SK-N-SH (cell line): Measurements from ENCODE around the gene CHST13. TPM values are rescaled to one million over a fixed set of nuclear protein-coding genes. Genes with fewer than 3 reads are reported as not detected.

Source experiments
- CTCF ChIA-PET: fragments of 300-600, 350-600 bp; formaldehyde crosslinking; extraction: SDS; loops from one replicate; lab custom pipeline; 2021; lab: Yijun Ruan, JAX
- POLR2A ChIA-PET: fragments of 350-600 bp; sonication (Branson Sonifier 250); formaldehyde crosslinking; extraction: SDS; loops from one replicate; lab custom pipeline; 2020; ENCODE audit warnings: antibody characterized with exemption, inconsistent platforms; lab: Yijun Ruan, JAX
- DNase-seq: peaks from one replicate; pipeline ENCODE4 v3.0.0; 2012
- H2AFZ ChIP-seq: fragments of 200-600 bp; sonication (generic); 2 replicates; pipeline ENCODE4 v1.8.1; 2016; ENCODE audit warnings: antibody characterized with exemption, mild to moderate bottlenecking, low read depth
- H3F3A ChIP-seq: fragments of 200-600 bp; sonication (generic); replicated peaks from 2 replicates; pipeline ENCODE3; 2016; ENCODE audit warnings: antibody characterized with exemption, mild to moderate bottlenecking; ENCODE audit not compliant: insufficient read depth
- H3K27ac ChIP-seq, 2 experiments: fragments of 200-500 bp in 1 of 2; fragments of 200-600 bp in 1 of 2; sonication (Bioruptor generic) in 1 of 2; sonication (generic), shearing (Covaris generic) in 1 of 2; 2 replicates each; pipeline versions ENCODE4 v1.5.1 to v1.6.1; 2014 to 2016; ENCODE audit warnings: low read depth in 2 of 2, inconsistent platforms in 1 of 2, low read length in 1 of 2, mild to moderate bottlenecking in 1 of 2, mixed read lengths in 1 of 2
- H3K27me3 ChIP-seq: fragments of 200-600 bp; sonication (generic), shearing (Covaris generic); 2 replicates; pipeline ENCODE4 v1.6.1; 2016; ENCODE audit warnings: mixed run types; ENCODE audit not compliant: insufficient read depth
- H3K36me3 ChIP-seq, 2 experiments: fragments of 200-500 bp in 1 of 2; fragments of 200-600 bp in 1 of 2; sonication (Bioruptor generic) in 1 of 2; sonication (generic) in 1 of 2; replicated peaks in 1 of 2; 2 replicates each; pipeline versions ENCODE3 to v1.5.1; 2014 to 2016; ENCODE audit warnings: low read length in 1 of 2, mild to moderate bottlenecking in 1 of 2; ENCODE audit not compliant: insufficient read depth in 2 of 2, control insufficient read depth in 1 of 2
- H3K4me1 ChIP-seq, 2 experiments: fragments of 200-500 bp in 1 of 2; fragments of 200-600 bp in 1 of 2; sonication (Bioruptor generic) in 1 of 2; sonication (generic), shearing (Covaris generic) in 1 of 2; 2 replicates each; pipeline versions ENCODE4 v1.5.1 to v1.6.1; 2014 to 2016; ENCODE audit warnings: low read depth in 1 of 2, low read length in 1 of 2, mixed run types in 1 of 2; ENCODE audit not compliant: insufficient read depth in 2 of 2, control insufficient read depth in 1 of 2
- H3K4me2 ChIP-seq: fragments of 200-600 bp; sonication (generic), shearing (Covaris generic); 2 replicates; pipeline ENCODE4 v1.6.1; 2017; ENCODE audit warnings: mixed run types
- H3K4me3 ChIP-seq, 2 experiments: fragments of 200-500 bp in 1 of 2; fragments of 200-600 bp in 1 of 2; sonication (Bioruptor generic) in 1 of 2; sonication (generic), shearing (Covaris generic) in 1 of 2; 2 replicates each; pipeline versions ENCODE4 v1.5.1 to v1.8.1; 2014 to 2016; ENCODE audit warnings: low read depth in 2 of 2, inconsistent platforms in 1 of 2, low read length in 1 of 2, mild to moderate bottlenecking in 1 of 2, mixed read lengths in 1 of 2, moderate library complexity in 1 of 2
- H3K79me2 ChIP-seq: fragments of 200-600 bp; sonication (generic); 2 replicates; pipeline ENCODE4 v1.8.1; 2017; ENCODE audit warnings: mild to moderate bottlenecking; ENCODE audit not compliant: insufficient read depth
- H3K9ac ChIP-seq: fragments of 200-600 bp; sonication (generic); 2 replicates; pipeline ENCODE4 v1.6.1; 2017; ENCODE audit warnings: mixed run types
- H3K9me2 ChIP-seq: fragments of 200-600 bp; sonication (generic); 2 replicates; pipeline ENCODE4 v1.6.1; 2017; ENCODE audit warnings: mixed run types
- H3K9me3 ChIP-seq: fragments of 200-600 bp; sonication (generic); 2 replicates; pipeline ENCODE4 v1.6.1; 2017; ENCODE audit warnings: mixed run types, mild to moderate bottlenecking, moderate library complexity
- H4K20me1 ChIP-seq: fragments of 200-600 bp; sonication (generic); 2 replicates; pipeline ENCODE4 v1.6.1; 2017; ENCODE audit warnings: mild to moderate bottlenecking, mixed run types; ENCODE audit not compliant: insufficient read depth
- CHD2 ChIP-seq: fragments of 150-350 bp; IDR thresholded peaks from 2 replicates; pipeline ENCODE4 v1.6.1; 2018; ENCODE audit warnings: low read length; ENCODE audit not compliant: partially characterized antibody
- CTCF ChIP-seq: fragments of 200-600 bp; sonication (generic); IDR thresholded peaks from 2 replicates; pipeline ENCODE4 v1.6.1; 2017; ENCODE audit warnings: antibody characterized with exemption, mild to moderate bottlenecking, moderate library complexity
- ELF1 ChIP-seq: IDR thresholded peaks from 2 replicates; pipeline ENCODE4 v1.4.0; 2012
- FOSL2 ChIP-seq: IDR thresholded peaks from 2 replicates; pipeline ENCODE4 v1.4.0; 2012; ENCODE audit warnings: low read depth, mild to moderate bottlenecking, moderate library complexity, borderline replicate concordance
- FOXJ3 ChIP-seq: sonication (generic); formaldehyde crosslinking; IDR thresholded peaks from 2 replicates; pipeline ENCODE4 v1.5.1; 2020; ENCODE audit warnings: mild to moderate bottlenecking, missing genetic modification reagents
- GABPA ChIP-seq: IDR thresholded peaks from 2 replicates; pipeline ENCODE4 v1.4.0; 2012; ENCODE audit warnings: low read depth, mild to moderate bottlenecking
- IRF3 ChIP-seq: fragments of 150-350 bp; IDR thresholded peaks from 2 replicates; pipeline ENCODE4 v1.6.1; 2016; ENCODE audit warnings: mild to moderate bottlenecking, low read depth, low read length
- MAX ChIP-seq: IDR thresholded peaks from 2 replicates; pipeline ENCODE4 v1.4.0; 2012; ENCODE audit warnings: low read depth
- NFIC ChIP-seq: IDR thresholded peaks from 2 replicates; pipeline ENCODE4 v1.4.0; 2012; ENCODE audit warnings: borderline replicate concordance
- RCOR1 ChIP-seq: fragments of 150-350 bp; IDR thresholded peaks from 2 replicates; pipeline ENCODE4 v1.6.1; 2017; ENCODE audit warnings: antibody characterized with exemption, low read length
- TAF1 ChIP-seq: IDR thresholded peaks from 2 replicates; pipeline ENCODE4 v1.6.1; 2012; ENCODE audit warnings: low read depth, mild to moderate bottlenecking, low read length, moderate library complexity, borderline replicate concordance
- TCF12 ChIP-seq: IDR thresholded peaks from 2 replicates; pipeline ENCODE4 v1.4.0; 2012
- TEAD4 ChIP-seq: IDR thresholded peaks from 2 replicates; pipeline ENCODE4 v1.4.0; 2012; ENCODE audit warnings: mild to moderate bottlenecking, borderline replicate concordance; ENCODE audit not compliant: insufficient read depth
- USF1 ChIP-seq: IDR thresholded peaks from 2 replicates; pipeline ENCODE4 v1.4.0; 2012; ENCODE audit warnings: low read depth, borderline replicate concordance
- WGBS: methylation state at CpG from one replicate; pipeline ENCODE4 v1.1.6; 2017; ENCODE audit warnings: low lambda C conversion rate; 5-methylcytosine and 5-hydroxymethylcytosine counted together
- polyA plus RNA-seq, 3 experiments: library from polyadenylated mRNA; depleted of rRNA; stranded (reverse); fragments of >200 nt; gene quantifications; 2 replicates each; pipeline ENCODE4 v1.2.3, GENCODE V29; 2012

The CHST13 gene
- polyA plus RNA-seq, 1 of the 3 experiments (the other 2 are of a cell fraction): 0.41 TPM

- no peak for TF ChIP-seq TAF1
- no peak for TF ChIP-seq IRF3
- TF ChIP-seq RCOR1: no peak
- TF ChIP-seq USF1: no peak
- TF ChIP-seq TCF12: no peak
These were observed 23.8 kb downstream of the CHST13 start (continued) for GRCh38 chr3:126547721-126548120.

- Histone ChIP-seq H3K9me2 (no peaks in the 10 kb centered on the region), H3K79me2 (no peaks in the 10 kb centered on the region), H3F3A (no peaks in the 10 kb centered on the region), H3K36me3 (no peaks in the 10 kb centered on the region), H3K4me2 (no peak overlapping the region), H2AFZ (no peak overlapping the region), H3K4me3 (no peak overlapping the region), H3K27ac (no peak overlapping the region), H3K4me1 (peaks cover 0 to 4% of the 10 kb centered on the region in 2 experiments; a peak in 1 of 4 replicates), H4K20me1 (no peaks in the 10 kb centered on the region), H3K9ac (no peak overlapping the region), H3K9me3 (no peaks in the 10 kb centered on the region), H3K27me3 (peaks cover 9% of the 10 kb centered on the region; the same call in 1 of the 2 replicates)
- CTCF ChIA-PET: no interaction called here
- 55% methylated on average over 8 of the region's 9 CpGs for WGBS
- peak; percentile 27 for DNase-seq
- POLR2A ChIA-PET: no interaction called here
- TF ChIP-seq TAF1 (no peak), USF1 (no peak), FOXJ3 (CRISPR knock-in tag) (no peak), NFIC (no peak), CTCF (no peak), ELF1 (no peak), TEAD4 (no peak), FOSL2 (no peak), GABPA (no peak), MAX (no peak), CHD2 (no peak)
These were observed 24.9 kb downstream of the CHST13 start for GRCh38 chr3:126548556-126549466.
